SK-N-SH treated with all-trans-retinoic acid at 6 μM for 48 hours (cell line): Measurements from ENCODE around the gene TMEM128.

Source experiments
- OSR1 ChIP-seq: fragments of 250-450 bp; sonication (Bioruptor Pico); IDR thresholded peaks from 2 replicates; pipeline ENCODE4 v1.8.0; 2022; ENCODE audit warnings: moderate library complexity, mild to moderate bottlenecking, inconsistent platforms
- SNAI2 ChIP-seq: fragments of 250-450 bp; sonication (Bioruptor Pico); IDR thresholded peaks from 2 replicates; pipeline ENCODE4 v1.5.0; 2020; ENCODE audit warnings: mild to moderate bottlenecking, moderate library complexity
- TCF4 ChIP-seq: fragments of 250-450 bp; sonication (Bioruptor Pico); IDR thresholded peaks from 2 replicates; pipeline ENCODE4 v1.8.0; 2021; ENCODE audit warnings: mild to moderate bottlenecking, moderate library complexity, borderline replicate concordance
- ZFP30 ChIP-seq: fragments of 450-650 bp; formaldehyde crosslinking; IDR thresholded peaks from 2 replicates; pipeline ENCODE4 v1.5.0; 2022; ENCODE audit warnings: mild to moderate bottlenecking, moderate library complexity
- TF ChIP-seq, protein P1 (sequence below): fragments of 250-450 bp; sonication (Bioruptor Pico); IDR thresholded peaks from 2 replicates; pipeline ENCODE4 v1.8.0; 2020; ENCODE audit warnings: mild to moderate bottlenecking, moderate library complexity, borderline replicate concordance
- TF ChIP-seq, protein P2 (sequence below): fragments of 250-450 bp; sonication (Bioruptor Pico); IDR thresholded peaks from 2 replicates; pipeline ENCODE4 v1.5.1; 2021; ENCODE audit warnings: mild to moderate bottlenecking, moderate library complexity

DNA sequence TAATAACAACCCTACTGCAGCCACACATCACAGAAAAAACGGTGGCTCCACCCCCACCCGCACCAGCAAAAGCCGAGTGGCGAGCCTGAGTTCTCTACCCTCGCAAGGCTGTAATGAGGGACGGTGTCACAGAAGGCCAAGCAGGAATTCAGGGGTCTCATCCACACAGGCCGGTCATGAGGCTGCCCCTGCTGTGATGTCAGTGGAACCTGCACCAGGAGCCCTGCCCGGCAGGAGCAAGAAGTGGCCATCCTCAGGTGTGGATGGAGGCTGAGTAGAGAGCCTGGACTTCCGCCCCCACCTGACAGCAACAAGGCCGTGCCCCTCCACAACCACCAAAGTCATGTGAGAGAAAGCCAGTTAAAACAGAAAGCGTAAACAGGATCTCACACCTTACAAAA, 21.3 kb upstream of the TMEM128 start:
- TF ChIP-seq, protein P1, sequence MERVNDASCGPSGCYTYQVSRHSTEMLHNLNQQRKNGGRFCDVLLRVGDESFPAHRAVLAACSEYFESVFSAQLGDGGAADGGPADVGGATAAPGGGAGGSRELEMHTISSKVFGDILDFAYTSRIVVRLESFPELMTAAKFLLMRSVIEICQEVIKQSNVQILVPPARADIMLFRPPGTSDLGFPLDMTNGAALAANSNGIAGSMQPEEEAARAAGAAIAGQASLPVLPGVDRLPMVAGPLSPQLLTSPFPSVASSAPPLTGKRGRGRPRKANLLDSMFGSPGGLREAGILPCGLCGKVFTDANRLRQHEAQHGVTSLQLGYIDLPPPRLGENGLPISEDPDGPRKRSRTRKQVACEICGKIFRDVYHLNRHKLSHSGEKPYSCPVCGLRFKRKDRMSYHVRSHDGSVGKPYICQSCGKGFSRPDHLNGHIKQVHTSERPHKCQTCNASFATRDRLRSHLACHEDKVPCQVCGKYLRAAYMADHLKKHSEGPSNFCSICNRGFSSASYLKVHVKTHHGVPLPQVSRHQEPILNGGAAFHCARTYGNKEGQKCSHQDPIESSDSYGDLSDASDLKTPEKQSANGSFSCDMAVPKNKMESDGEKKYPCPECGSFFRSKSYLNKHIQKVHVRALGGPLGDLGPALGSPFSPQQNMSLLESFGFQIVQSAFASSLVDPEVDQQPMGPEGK: no peak
- TF ChIP-seq SNAI2: no peak
- TF ChIP-seq TCF4: no peak
- TF ChIP-seq, protein P2, sequence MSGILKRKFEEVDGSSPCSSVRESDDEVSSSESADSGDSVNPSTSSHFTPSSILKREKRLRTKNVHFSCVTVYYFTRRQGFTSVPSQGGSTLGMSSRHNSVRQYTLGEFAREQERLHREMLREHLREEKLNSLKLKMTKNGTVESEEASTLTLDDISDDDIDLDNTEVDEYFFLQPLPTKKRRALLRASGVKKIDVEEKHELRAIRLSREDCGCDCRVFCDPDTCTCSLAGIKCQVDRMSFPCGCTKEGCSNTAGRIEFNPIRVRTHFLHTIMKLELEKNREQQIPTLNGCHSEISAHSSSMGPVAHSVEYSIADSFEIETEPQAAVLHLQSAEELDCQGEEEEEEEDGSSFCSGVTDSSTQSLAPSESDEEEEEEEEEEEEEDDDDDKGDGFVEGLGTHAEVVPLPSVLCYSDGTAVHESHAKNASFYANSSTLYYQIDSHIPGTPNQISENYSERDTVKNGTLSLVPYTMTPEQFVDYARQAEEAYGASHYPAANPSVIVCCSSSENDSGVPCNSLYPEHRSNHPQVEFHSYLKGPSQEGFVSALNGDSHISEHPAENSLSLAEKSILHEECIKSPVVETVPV (CRISPR knock-in tag): no peak
- TF ChIP-seq ZFP30 (CRISPR knock-in tag): no peak
- no peak for TF ChIP-seq OSR1 (CRISPR knock-in tag)
